Posterior vena cava (tissue), 2 donors: Measurements from ENCODE around the gene PRKAA1. TPM values are rescaled to one million over a fixed set of nuclear protein-coding genes. Genes with fewer than 3 reads are reported as not detected.
"Not testable (repeated sequence)": the region's sequence is repeated elsewhere in the genome, so short reads cannot be mapped to it uniquely, and the experiment has no call there.

Source experiments
- DNase-seq: peaks from one replicate; pipeline ENCODE4 v3.0.0-alpha.2; 2020; ENCODE audit warnings: low spot score
- intact Hi-C, 2 donors: fragments of 100-400 bp; cut with DNase I; formaldehyde crosslinking; loops; one replicate each; pipeline versions ENCODE4 v1.14.1 to v1.14.2; 2022 to 2023
- total RNA-seq, 2 donors: library from RNA; stranded (reverse); fragmentation: NEBNext Ultra II Directional; extraction: Animal tissue kit (Norgen Biotek cat#: 25700); gene quantifications; one replicate each; pipeline ENCODE4 v1.2.1, GENCODE V29; 2021
- donor health status: DM: yes; HTN: yes; CAD: no.
- donor health status: DM: yes; HTN: yes; CAD: no.

The PRKAA1 gene
- total RNA-seq, 2 donors from 2014 or later, result 98.8 to 102 TPM

GRCh38 chr5:40827188-40827977 lies 29.2 kb upstream of the PRKAA1 start:
- intact Hi-C loops, result no loop called here
- no peak for DNase-seq

GRCh38 chr5:40826489-40827187 lies 28.5 kb upstream of the PRKAA1 start:
- intact Hi-C loops, result no loop called here
- no peak for DNase-seq

- DNase-seq, intact Hi-C loops: not testable (repeated sequence)
Measured at GRCh38 chr5:40825461-40826043, 27.4 kb upstream of the PRKAA1 start.

- intact Hi-C loops, result no loop called here
- no peak for DNase-seq
Measured at GRCh38 chr5:40823459-40823858, 25.3 kb upstream of the PRKAA1 start.

GRCh38 chr5:40813698-40814281 lies 15.6 kb upstream of the PRKAA1 start:
- intact Hi-C loops, result no loop called here
- DNase-seq, result no peak

- intact Hi-C loops, result no loop called here
Measured at GRCh38 chr5:40812125-40812524, 14.0 kb upstream of the PRKAA1 start.

GRCh38 chr5:40801771-40802562 lies 3.8 kb upstream of the PRKAA1 start:
- DNase-seq, result no peak
- intact Hi-C loops, result no loop called here

More at GRCh38 chr5:40812125-40812524, 14.0 kb upstream of the PRKAA1 start:
- no peak for DNase-seq

- intact Hi-C loops, result no loop called here
- DNase-seq, result no peak
Measured at GRCh38 chr5:40799258-40799657, 1.1 kb upstream of the PRKAA1 start.

GRCh38 chr5:40798801-40799210 lies 632 bp upstream of the PRKAA1 start:
- no peak for DNase-seq
- intact Hi-C loops, result no loop called here

GRCh38 chr5:40797273-40798011 lies 732 bp downstream of the PRKAA1 start:
- peak; percentile 94 for DNase-seq
- intact Hi-C loops, result no loop called here

- intact Hi-C loops, result no loop called here
- no peak for DNase-seq
Measured at GRCh38 chr5:40796487-40796889, 1.7 kb downstream of the PRKAA1 start.

GRCh38 chr5:40794877-40795276 lies 3.3 kb downstream of the PRKAA1 start:
- DNase-seq, intact Hi-C loops: not testable (repeated sequence)

- intact Hi-C loops, DNase-seq: not testable (repeated sequence)
Measured at GRCh38 chr5:40794340-40794739, 3.8 kb downstream of the PRKAA1 start.

- DNase-seq, intact Hi-C loops: not testable (repeated sequence)
Measured at GRCh38 chr5:40792691-40793090, 5.5 kb downstream of the PRKAA1 start.

GRCh38 chr5:40791715-40792139 lies 6.4 kb downstream of the PRKAA1 start:
- no peak for DNase-seq
- intact Hi-C loops, result no loop called here

GRCh38 chr5:40790947-40791593 lies 7.1 kb downstream of the PRKAA1 start:
- no peak for DNase-seq
- intact Hi-C loops, result no loop called here

GRCh38 chr5:40788941-40789340 lies 9.2 kb downstream of the PRKAA1 start:
- intact Hi-C loops, DNase-seq: not testable (repeated sequence)

- DNase-seq, result no peak
- intact Hi-C loops, result no loop called here
Measured at GRCh38 chr5:40787986-40788385, 10.2 kb downstream of the PRKAA1 start.
